ENCODE measurements around the gene HTRA1.
A peak's percentile ranks its signal among the peaks of the same experiment; 100 is the strongest.

GRCh38 chr10:122435212-122435827, 26.0 kb upstream of the HTRA1 start:
- TF ChIP-seq POLR2A (IDR thresholded peaks at IDR 0.05) (no peak), CTCF (IDR thresholded peaks at IDR 0.05 in 8 of 11, conservative IDR thresholded peaks at IDR 0.05 in 3 of 11) (peak in 9 of 11 experiments; percentile 22 to 72 (median 66))
